K562 (cell line): ENCODE data around the gene ALS2CL. TPM values are rescaled to one million over a fixed set of nuclear protein-coding genes. Genes with fewer than 3 reads are reported as not detected.

ENCODE experiments used
- ATAC-seq: fragments of 200-7000 bp; cut with Tn5 transposase; 3 replicates; pipeline ENCODE4 v1.9.1; 2020; ENCODE audit warnings: moderate library complexity
- BruUV-seq: library from RNA; stranded (reverse); fragments of 400-500 nt; replicated peaks from 2 replicates; lab custom pipeline; 2021; lab: Mats Ljungman, UMichigan
- CTCF ChIA-PET: fragments of 300-600 bp; formaldehyde crosslinking; extraction: SDS; loops from one replicate; lab custom pipeline; 2021; ENCODE audit warnings: low intra/inter-chr PET ratio; lab: Yijun Ruan, JAX
- POLR2A ChIA-PET: fragments of 300-600, 350-650 bp; sonication (Branson Sonifier 250); formaldehyde crosslinking; extraction: SDS; loops from one replicate; lab custom pipeline; 2021; ENCODE audit warnings: antibody characterized with exemption, inconsistent platforms; lab: Yijun Ruan, JAX
- DNase-seq, 4 experiments: peaks; one replicate each; pipeline versions ENCODE4 v3.0.0 to v3.0.0-alpha.2; 2011 to 2018; ENCODE audit warnings: low spot score in 3 of 4, mixed read lengths in 3 of 4; ENCODE audit errors: extremely low read depth in 1 of 4
- FAIRE-seq: peaks from 2 replicates; lab custom pipeline; 2011; peaks lifted over from hg19 to GRCh38; lab: Jason Lieb, UNC
- H2AFZ ChIP-seq: 2 replicates; pipeline ENCODE4 v1.6.0; 2011; ENCODE audit warnings: low read depth, low read length, control low read depth, inconsistent platforms
- H3K27ac ChIP-seq: fragments of 200-600 bp; 3 replicates; pipeline ENCODE4 v1.8.0; 2011; ENCODE audit warnings: low read depth, mild to moderate bottlenecking, control low read depth, inconsistent platforms, low read length, moderate library complexity, mixed read lengths; ENCODE audit errors: extremely low read depth
- H3K27me3 ChIP-seq, 2 experiments: fragments of 300-600 bp in 1 of 2; 2 replicates in 1 of 2; 3 replicates in 1 of 2; pipeline versions ENCODE4 v1.6.0 to v1.8.0; 2011; ENCODE audit warnings: inconsistent platforms in 2 of 2, low read length in 2 of 2, mild to moderate bottlenecking in 1 of 2, mixed read lengths in 1 of 2, moderate library complexity in 1 of 2; ENCODE audit not compliant: control insufficient read depth in 2 of 2, insufficient read depth in 2 of 2
- H3K36me3 ChIP-seq: fragments of 300-600 bp; 3 replicates; pipeline ENCODE4 v1.8.0; 2011; ENCODE audit warnings: mild to moderate bottlenecking, low read length, inconsistent platforms; ENCODE audit not compliant: control insufficient read depth, insufficient read depth
- H3K4me1 ChIP-seq, 2 experiments: fragments of 200-600 bp in 1 of 2; replicated peaks in 1 of 2; 2 replicates in 1 of 2; 3 replicates in 1 of 2; pipeline versions ENCODE4 v1.5.1 to v1.8.0; 2011; ENCODE audit warnings: inconsistent platforms in 2 of 2, low read length in 2 of 2, mild to moderate bottlenecking in 1 of 2, mixed read lengths in 1 of 2, moderate library complexity in 1 of 2; ENCODE audit not compliant: control insufficient read depth in 2 of 2, insufficient read depth in 2 of 2
- H3K4me2 ChIP-seq: 2 replicates; pipeline ENCODE4 v1.6.1; 2011; ENCODE audit warnings: low read length, control low read depth, inconsistent platforms, mixed read lengths; ENCODE audit not compliant: insufficient read depth
- H3K4me3 ChIP-seq: fragments of 200-600 bp; sonication (generic), shearing (Covaris generic); 2 replicates; pipeline ENCODE4 v1.5.1; 2016; ENCODE audit warnings: control low read depth, inconsistent platforms
- H3K79me2 ChIP-seq: fragments of 200-600 bp; 3 replicates; pipeline ENCODE4 v1.8.0; 2011; ENCODE audit warnings: low read length, inconsistent platforms; ENCODE audit not compliant: control insufficient read depth, insufficient read depth
- H3K9ac ChIP-seq, 2 experiments: 2 replicates each; pipeline versions ENCODE4 v1.6.0 to v1.6.1; 2011; ENCODE audit warnings: low read depth in 2 of 2, low read length in 2 of 2, control low read depth in 1 of 2, inconsistent platforms in 1 of 2, mild to moderate bottlenecking in 1 of 2, mixed read lengths in 1 of 2; ENCODE audit not compliant: insufficient read depth in 1 of 2
- H3K9me1 ChIP-seq: one replicate; pipeline ENCODE4 v1.6.0; 2011; ENCODE audit warnings: inconsistent platforms, mild to moderate bottlenecking, low read length, moderate library complexity; ENCODE audit not compliant: control insufficient read depth, insufficient read depth
- H3K9me3 ChIP-seq: replicated peaks from 2 replicates; pipeline ENCODE4 v1.5.1; 2011; ENCODE audit warnings: low read depth, low read length, inconsistent platforms; ENCODE audit not compliant: control insufficient read depth, insufficient read depth
- H4K20me1 ChIP-seq: replicated peaks from 2 replicates; pipeline ENCODE4 v1.6.1; 2011; ENCODE audit warnings: low read length, inconsistent platforms, mixed read lengths; ENCODE audit not compliant: control insufficient read depth, insufficient read depth
- IRF2 ChIP-seq: sonication (generic); formaldehyde crosslinking; IDR thresholded peaks from 2 replicates; pipeline ENCODE4 v1.8.1; 2022; ENCODE audit warnings: mild to moderate bottlenecking, missing genetic modification reagents
- ZSCAN32 ChIP-seq: fragments of 450-650 bp; formaldehyde crosslinking; IDR thresholded peaks from 2 replicates; pipeline ENCODE4 v1.4.0; 2020; ENCODE audit warnings: mild to moderate bottlenecking, moderate library complexity
- WGBS: fragments of 100-300 bp; shearing (Covaris generic); methylation state at CpG from one replicate; pipeline ENCODE4 v1.1.6; 2016; ENCODE audit warnings: low coverage, mixed read lengths; ENCODE audit not compliant: insufficient coverage; ENCODE audit errors: missing lambda C conversion rate; 5-methylcytosine and 5-hydroxymethylcytosine counted together
- in situ Hi-C: fragments of 300-500 bp; cut with MboI; formaldehyde crosslinking; loops from 4 replicates; pipeline ENCODE4 v1.15.0; 2018; ENCODE audit warnings: inconsistent platforms, mixed read lengths
- intact Hi-C: fragments of 100-400 bp; cut with micrococcal nuclease; formaldehyde crosslinking; loops from 2 replicates; pipeline ENCODE4 v1.14.2; 2022
- polyA plus RNA-seq, 8 experiments: library from polyadenylated mRNA; depleted of rRNA in 4 of 8; stranded (reverse) in 5 of 8; unstranded in 3 of 8; fragments of >200 nt; fragmentation: Nextera tagmentation in 2 of 8; fragmentation: Illumina TruSeq in 1 of 8; extraction: Ambion mirVana in 2 of 8; extraction: Trizol in 1 of 8; gene quantifications; 2 replicates each; pipeline versions ENCODE4 v1.2.1 to v1.2.3, GENCODE V29; 2011 to 2014; ENCODE audit warnings: inconsistent platforms in 1 of 8, missing spikeins in 1 of 8
- total RNA-seq, 7 experiments: library from RNA; depleted of rRNA in 6 of 7; stranded (reverse); fragments of >200 nt in 6 of 7; fragmentation: Illumina TruSeq in 2 of 7; extraction: Trizol in 2 of 7; gene quantifications; 2 replicates each; pipeline versions ENCODE4 v1.2.1 to v1.2.3, GENCODE V29; 2011 to 2021; ENCODE audit warnings: low replicate concordance in 1 of 7
- TF ChIP-seq, protein P1 (sequence below), 3 experiments: IDR thresholded peaks in 2 of 3; conservative IDR thresholded peaks in 1 of 3; 2 replicates each; pipeline ENCODE4 v1.5.1; 2011 to 2012; ENCODE audit warnings: low read length in 3 of 3, mild to moderate bottlenecking in 3 of 3, control low read depth in 2 of 3, improper control_type of control experiment in 1 of 3, inconsistent platforms in 1 of 3, low read depth in 1 of 3, mixed read lengths in 1 of 3, moderate library complexity in 1 of 3; ENCODE audit not compliant: insufficient read depth in 2 of 3

ALS2CL gene
- total and polyA plus RNA-seq, 9 of the 15 experiments (the other 6 are each of a cell fraction or from before 2014, with no cell fraction given), result 0.03 to 0.13 (median 0.05) TPM; not detected in 3

DNA sequence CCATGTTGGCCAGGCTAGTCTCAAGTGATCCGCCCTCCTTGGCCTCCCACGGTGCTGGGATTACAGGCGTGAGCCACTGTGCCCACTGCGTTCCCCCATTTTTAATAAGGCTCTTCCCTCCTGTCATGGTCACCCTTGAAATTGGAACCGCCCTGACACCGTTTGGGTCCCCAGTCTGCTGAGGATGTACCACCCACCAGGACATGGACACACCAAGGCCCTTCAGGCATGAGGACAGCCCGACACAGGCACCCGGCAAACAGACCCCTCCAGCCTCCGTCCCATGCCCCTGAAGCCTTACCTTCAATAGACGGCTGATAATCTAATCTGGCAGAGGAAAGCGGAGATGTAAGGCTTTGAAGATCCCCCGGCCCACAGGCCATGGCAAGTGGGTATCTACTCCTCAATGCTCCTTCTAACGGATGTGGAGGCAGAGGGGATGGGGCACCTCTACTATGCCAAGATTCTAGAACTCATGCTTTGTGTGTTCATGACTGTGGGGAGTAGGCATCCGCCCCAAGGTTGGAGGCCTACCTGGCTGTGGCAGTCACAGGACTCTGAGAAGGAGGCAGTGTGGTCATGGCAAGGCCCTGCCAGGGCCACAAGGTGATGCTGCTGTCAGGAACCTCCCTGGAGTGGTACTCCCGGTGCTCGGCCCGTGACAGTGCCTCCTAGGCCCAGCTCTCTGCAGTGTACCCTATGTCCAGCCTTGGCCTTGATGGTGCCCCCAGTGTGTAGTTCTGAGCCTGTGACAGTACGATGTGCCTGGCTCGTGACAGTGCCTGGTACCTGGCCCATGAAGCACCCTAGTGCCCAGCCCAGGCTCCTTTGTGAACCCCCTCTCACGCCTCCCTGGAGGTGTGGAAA lies 42.8 kb upstream of the ALS2CL start:
- no peak overlapping the region for H3K4me3 ChIP-seq
- H3K9me1 ChIP-seq, result no peaks in the 10 kb centered on the region
- H2AFZ ChIP-seq, result no peak overlapping the region
- no peak overlapping the region for H3K27ac ChIP-seq
- peaks cover 6% of the 10 kb centered on the region; the same call in 1 of the 2 replicates for H4K20me1 ChIP-seq
- CTCF ChIA-PET, result no interaction called here
- H3K4me2 ChIP-seq, result no peak overlapping the region
- BruUV-seq, result no TSS peak
- H3K27me3 ChIP-seq, result peaks cover 10 to 49% of the 10 kb centered on the region in 2 experiments
- POLR2A ChIA-PET, result interaction anchor here (1.4 kb wide), 1 partner anchor 8 kb away, joined by 6 read pairs; no protein-coding TSS in a partner anchor
- ATAC-seq, result no peak
- no peak for DNase-seq
- no peaks in the 10 kb centered on the region for H3K36me3 ChIP-seq
- H3K79me2 ChIP-seq, result no peaks in the 10 kb centered on the region
- WGBS, result 2% methylated on average over 20 of the region's 20 CpGs
- intact Hi-C loops (no loop called here), in situ Hi-C loops (no loop called here)
- no peak for FAIRE-seq
- peak overlapping the region in 1 of 2 experiments; percentile 47; a peak in 1 of 4 replicates for H3K9ac ChIP-seq
- TF ChIP-seq ZSCAN32 (CRISPR knock-in tag) (no peak), IRF2 (0 out of 2 replicates have a peak, but pooled peaks have one; percentile 42)
- TF ChIP-seq, protein P1, sequence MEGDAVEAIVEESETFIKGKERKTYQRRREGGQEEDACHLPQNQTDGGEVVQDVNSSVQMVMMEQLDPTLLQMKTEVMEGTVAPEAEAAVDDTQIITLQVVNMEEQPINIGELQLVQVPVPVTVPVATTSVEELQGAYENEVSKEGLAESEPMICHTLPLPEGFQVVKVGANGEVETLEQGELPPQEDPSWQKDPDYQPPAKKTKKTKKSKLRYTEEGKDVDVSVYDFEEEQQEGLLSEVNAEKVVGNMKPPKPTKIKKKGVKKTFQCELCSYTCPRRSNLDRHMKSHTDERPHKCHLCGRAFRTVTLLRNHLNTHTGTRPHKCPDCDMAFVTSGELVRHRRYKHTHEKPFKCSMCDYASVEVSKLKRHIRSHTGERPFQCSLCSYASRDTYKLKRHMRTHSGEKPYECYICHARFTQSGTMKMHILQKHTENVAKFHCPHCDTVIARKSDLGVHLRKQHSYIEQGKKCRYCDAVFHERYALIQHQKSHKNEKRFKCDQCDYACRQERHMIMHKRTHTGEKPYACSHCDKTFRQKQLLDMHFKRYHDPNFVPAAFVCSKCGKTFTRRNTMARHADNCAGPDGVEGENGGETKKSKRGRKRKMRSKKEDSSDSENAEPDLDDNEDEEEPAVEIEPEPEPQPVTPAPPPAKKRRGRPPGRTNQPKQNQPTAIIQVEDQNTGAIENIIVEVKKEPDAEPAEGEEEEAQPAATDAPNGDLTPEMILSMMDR (IDR thresholded peaks at IDR 0.05 in 2 of 3, conservative IDR thresholded peaks at IDR 0.05 in 1 of 3; ENCODE audit: insufficient read depth in 2 of 3, low read depth in 1 of 3, low read length in 3 of 3), result 0 out of 6 replicates have a peak, but pooled peaks of 1 of the 3 experiments have one; percentile 15
- no peaks in the 10 kb centered on the region for H3K4me1 ChIP-seq
- no peaks in the 10 kb centered on the region for H3K9me3 ChIP-seq
